GM21723 (cell line): ENCODE measurements around the gene CTDSP2.
"Not testable (repeated sequence)": the region's sequence is repeated elsewhere in the genome, so short reads cannot be mapped to it uniquely, and the experiment has no call there.

Source experiments
- ATAC-seq: cut with Tn5 transposase; IDR thresholded peaks from one replicate; pipeline ENCODE4 v1.9.1; 2021; ENCODE audit warnings: mild to moderate bottlenecking, moderate library complexity; ENCODE audit not compliant: unreplicated experiment

CTDSP2 gene

GRCh38 chr12:57846577-57847319 is at the start of gene CTDSP2:
CTDSP2 (minus strand) TSS chr12:57846729; CDS start chr12:57846435, 294 bp downstream.
- ATAC-seq: peak; percentile 48

GRCh38 chr12:57896115-57896433 is 49.5 kb upstream of the CTDSP2 start:
- ATAC-seq: no peak

GRCh38 chr12:57895389-57896114 is 49.0 kb upstream of the CTDSP2 start:
- ATAC-seq: no peak

GRCh38 chr12:57894399-57895292 is 48.1 kb upstream of the CTDSP2 start:
- no peak for ATAC-seq

GRCh38 chr12:57893431-57894353 is 47.2 kb upstream of the CTDSP2 start:
- ATAC-seq: no peak

- ATAC-seq: no peak
Observed at GRCh38 chr12:57892232-57892972, 45.9 kb upstream of the CTDSP2 start.

GRCh38 chr12:57891542-57892228 is 45.2 kb upstream of the CTDSP2 start:
- ATAC-seq: no peak

GRCh38 chr12:57890191-57891115 is 43.9 kb upstream of the CTDSP2 start:
- ATAC-seq: no peak

GRCh38 chr12:57889500-57889989 is 43.0 kb upstream of the CTDSP2 start:
- no peak for ATAC-seq

GRCh38 chr12:57888409-57889157 is 42.1 kb upstream of the CTDSP2 start:
- ATAC-seq: no peak

GRCh38 chr12:57887631-57888408 is 41.3 kb upstream of the CTDSP2 start:
- no peak for ATAC-seq

GRCh38 chr12:57886964-57887363 is 40.4 kb upstream of the CTDSP2 start:
- not testable (repeated sequence) for ATAC-seq

GRCh38 chr12:57886542-57886941 is 40.0 kb upstream of the CTDSP2 start:
- ATAC-seq: no peak

GRCh38 chr12:57885207-57885606 is 38.7 kb upstream of the CTDSP2 start:
- ATAC-seq: no peak

- ATAC-seq: no peak
Observed at GRCh38 chr12:57883700-57884099, 37.2 kb upstream of the CTDSP2 start.

GRCh38 chr12:57883057-57883456 is 36.5 kb upstream of the CTDSP2 start:
- no peak for ATAC-seq
